ENCODE data around the gene OR2T10.

The OR2T10 gene

DNA sequence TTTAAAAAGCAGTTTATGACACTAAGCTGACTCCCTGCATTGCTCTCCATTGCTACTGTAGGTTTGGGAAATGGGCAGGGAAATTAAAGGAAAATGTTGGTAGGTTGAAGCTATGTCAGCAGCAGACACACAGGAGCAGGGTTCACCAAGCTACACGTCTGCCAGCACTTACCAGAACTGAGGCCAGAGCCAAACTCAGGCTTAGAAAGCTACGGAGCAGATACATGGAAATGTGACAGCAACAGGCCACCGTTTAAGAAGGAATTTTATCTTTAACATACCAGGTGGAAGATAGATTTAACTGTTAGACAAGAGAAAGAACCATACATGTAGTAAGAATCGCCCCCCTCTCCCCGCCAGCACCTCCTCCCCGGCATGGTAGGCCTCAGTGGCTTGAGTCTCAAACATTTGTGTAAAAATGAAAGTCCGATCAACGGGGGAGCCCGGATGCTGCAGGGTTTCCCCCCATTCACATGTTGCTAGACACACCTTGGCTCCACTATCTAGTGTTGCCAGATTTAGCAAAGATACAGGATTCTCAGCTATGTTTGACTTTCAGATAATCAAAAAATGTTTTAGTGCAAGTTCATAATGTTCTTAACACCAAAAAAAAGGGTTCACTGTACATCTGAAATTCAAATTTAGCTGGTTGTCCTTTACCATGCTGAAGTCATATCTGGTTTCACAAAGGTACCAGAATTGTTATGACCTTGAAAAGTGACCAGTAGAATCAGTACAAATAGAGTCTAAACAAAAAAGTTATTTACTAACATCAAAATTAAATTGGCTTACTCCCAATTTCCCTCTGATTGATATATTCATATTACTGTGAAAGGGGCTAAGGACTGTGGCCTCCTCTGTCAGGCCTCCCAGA, 30.7 kb upstream of the OR2T10 start:
- Histone ChIP-seq H3K4me2 (no peak overlapping the region), H3K4me3 (no peak overlapping the region), H3K9me3 (replicated peaks in 1 of 11) (no peaks in the 10 kb centered on the region), H4K20me1 (no peaks in the 10 kb centered on the region), H3K9ac (no peak overlapping the region), H3K27ac (no peak overlapping the region), H3K4me1 (peaks cover 0 to 9% (median 3%) of the 10 kb centered on the region in 10 experiments; a peak in 6 of 20 replicates), H3K36me3 (no peaks in the 10 kb centered on the region), H3K27me3 (no peaks in the 10 kb centered on the region)
- TF ChIP-seq Cebpa-rat (IDR thresholded peaks at IDR 0.05) = no peak

DNA sequence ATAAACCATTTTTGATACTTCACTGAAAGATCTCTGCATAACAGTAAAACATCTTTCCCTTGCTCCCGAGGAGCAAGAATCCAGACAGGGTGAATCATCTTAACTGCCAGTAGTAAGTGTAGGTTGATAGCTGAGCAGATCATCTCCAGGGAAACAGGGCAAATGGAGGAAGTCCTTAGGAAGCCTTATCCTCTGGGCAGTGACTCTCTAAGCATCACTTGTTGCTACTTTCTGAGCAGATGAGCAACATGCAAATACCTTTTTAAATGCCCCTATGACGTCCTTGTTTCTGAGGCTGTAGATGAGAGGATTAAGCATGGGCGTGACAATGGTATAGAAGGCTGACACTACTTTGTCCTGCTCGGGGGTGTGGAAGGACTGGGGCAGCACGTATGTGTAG, 28.5 kb upstream of the OR2T10 start:
- Histone ChIP-seq H3K9me3 (replicated peaks in 1 of 11) (no peaks in the 10 kb centered on the region), H3K4me3 (no peak overlapping the region)

GRCh38 chr1:248625166-248625565, 27.7 kb upstream of the OR2T10 start:
- Histone ChIP-seq H3K27ac (no peak overlapping the region), H3K36me3 (no peaks in the 10 kb centered on the region), H3K4me2 (no peak overlapping the region), H4K20me1 (no peaks in the 10 kb centered on the region), H3K27me3 (no peaks in the 10 kb centered on the region), H3K9me3 (replicated peaks in 1 of 11) (no peaks in the 10 kb centered on the region), H3K9ac (no peak overlapping the region), H3K4me1 (no peaks in the 10 kb centered on the region), H3K4me3 (no peak overlapping the region)
- no peak for TF ChIP-seq Cebpa-rat (IDR thresholded peaks at IDR 0.05)

More for the DNA sequence above, 28.5 kb upstream of the OR2T10 start:
- Histone ChIP-seq H3K4me2 (no peak overlapping the region), H3K4me1 (no peaks in the 10 kb centered on the region), H3K36me3 (no peaks in the 10 kb centered on the region), H3K27me3 (no peaks in the 10 kb centered on the region), H3K27ac (no peak overlapping the region), H4K20me1 (no peaks in the 10 kb centered on the region), H3K9ac (no peak overlapping the region; a peak in 1 of 22 replicates)
- no peak for TF ChIP-seq Cebpa-rat (IDR thresholded peaks at IDR 0.05)

DNA sequence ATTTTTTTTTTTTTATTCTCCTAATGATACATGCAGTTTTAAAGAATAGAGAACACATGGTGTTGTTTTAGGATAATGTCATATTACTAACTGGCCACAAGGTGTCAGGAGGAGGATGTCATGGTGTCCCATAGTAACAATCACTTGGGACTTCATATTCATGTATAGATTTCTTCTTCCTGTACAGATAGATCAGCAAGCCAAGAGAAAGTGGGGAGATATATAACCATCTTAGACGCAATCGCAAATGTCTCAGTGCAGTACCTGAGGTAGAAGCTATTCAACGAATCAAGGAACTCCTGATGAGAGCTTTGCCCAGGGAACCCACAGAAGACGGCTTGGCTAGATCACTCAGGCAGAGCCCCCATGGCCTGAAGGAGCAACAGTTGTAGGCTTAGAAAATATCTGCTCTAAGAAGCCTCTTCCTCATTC, 25.1 kb upstream of the OR2T10 start:
- 0 out of 20 replicates have a peak, but pooled peaks cover 0 to 5% (median 0%) of the 10 kb centered on the region in 10 experiments for H3K4me1 ChIP-seq
- H3K4me3 ChIP-seq = no peak overlapping the region
- H3K9me3 ChIP-seq (replicated peaks in 1 of 11) = no peaks in the 10 kb centered on the region
- no peak overlapping the region for H3K9ac ChIP-seq
- no peaks in the 10 kb centered on the region for H3K36me3 ChIP-seq
- no peaks in the 10 kb centered on the region for H4K20me1 ChIP-seq
- H3K4me2 ChIP-seq = no peak overlapping the region
- no peak for TF ChIP-seq Cebpa-rat (IDR thresholded peaks at IDR 0.05)
- no peaks in the 10 kb centered on the region for H3K27me3 ChIP-seq
- no peak overlapping the region for H3K27ac ChIP-seq

- Histone ChIP-seq H3K27ac (no peak overlapping the region), H3K4me1 (0 out of 20 replicates have a peak, but pooled peaks cover 0 to 5% (median 0%) of the 10 kb centered on the region in 10 experiments), H3K9ac (no peak overlapping the region), H3K36me3 (no peaks in the 10 kb centered on the region), H3K9me3 (replicated peaks in 1 of 11) (no peaks in the 10 kb centered on the region), H4K20me1 (no peaks in the 10 kb centered on the region), H3K4me2 (no peak overlapping the region), H3K4me3 (no peak overlapping the region), H3K27me3 (no peaks in the 10 kb centered on the region)
- no peak for TF ChIP-seq Cebpa-rat (IDR thresholded peaks at IDR 0.05)
These were observed 24.3 kb upstream of the OR2T10 start for GRCh38 chr1:248621770-248622169.

GRCh38 chr1:248618878-248619277, 21.4 kb upstream of the OR2T10 start:
- H3K36me3 ChIP-seq = no peaks in the 10 kb centered on the region
- 0 out of 20 replicates have a peak, but pooled peaks cover 0 to 5% (median 0%) of the 10 kb centered on the region in 10 experiments for H3K4me1 ChIP-seq
- no peaks in the 10 kb centered on the region for H3K27me3 ChIP-seq
- H4K20me1 ChIP-seq = no peaks in the 10 kb centered on the region
- no peak overlapping the region for H3K4me2 ChIP-seq
- TF ChIP-seq Cebpa-rat (IDR thresholded peaks at IDR 0.05) = no peak
- no peak overlapping the region for H3K27ac ChIP-seq
- H3K9ac ChIP-seq = no peak overlapping the region
- H3K9me3 ChIP-seq (replicated peaks in 1 of 11) = no peaks in the 10 kb centered on the region
- no peak overlapping the region for H3K4me3 ChIP-seq

- H3K9ac ChIP-seq = no peak overlapping the region
- H3K9me3 ChIP-seq (replicated peaks in 1 of 11) = no peaks in the 10 kb centered on the region
- H4K20me1 ChIP-seq = no peaks in the 10 kb centered on the region
- no peaks in the 10 kb centered on the region for H3K36me3 ChIP-seq
- H3K27me3 ChIP-seq = no peaks in the 10 kb centered on the region
- H3K4me3 ChIP-seq = no peak overlapping the region
- TF ChIP-seq Cebpa-rat (IDR thresholded peaks at IDR 0.05) = no peak
- H3K27ac ChIP-seq = no peak overlapping the region
- 0 out of 20 replicates have a peak, but pooled peaks cover 0 to 5% (median 0%) of the 10 kb centered on the region in 10 experiments for H3K4me1 ChIP-seq
- no peak overlapping the region for H3K4me2 ChIP-seq
These were observed 20.6 kb upstream of the OR2T10 start for GRCh38 chr1:248618119-248618518.

GRCh38 chr1:248613742-248614141, 16.2 kb upstream of the OR2T10 start:
- Histone ChIP-seq H3K36me3 (no peaks in the 10 kb centered on the region), H3K4me1 (0 out of 20 replicates have a peak, but pooled peaks cover 0 to under 1% (median 0%) of the 10 kb centered on the region in 10 experiments), H3K4me2 (no peak overlapping the region), H4K20me1 (no peaks in the 10 kb centered on the region), H3K27me3 (no peaks in the 10 kb centered on the region), H3K4me3 (no peak overlapping the region), H3K9me3 (replicated peaks in 1 of 11) (no peaks in the 10 kb centered on the region), H3K9ac (no peak overlapping the region), H3K27ac (no peak overlapping the region)
- no peak for TF ChIP-seq Cebpa-rat (IDR thresholded peaks at IDR 0.05)

DNA sequence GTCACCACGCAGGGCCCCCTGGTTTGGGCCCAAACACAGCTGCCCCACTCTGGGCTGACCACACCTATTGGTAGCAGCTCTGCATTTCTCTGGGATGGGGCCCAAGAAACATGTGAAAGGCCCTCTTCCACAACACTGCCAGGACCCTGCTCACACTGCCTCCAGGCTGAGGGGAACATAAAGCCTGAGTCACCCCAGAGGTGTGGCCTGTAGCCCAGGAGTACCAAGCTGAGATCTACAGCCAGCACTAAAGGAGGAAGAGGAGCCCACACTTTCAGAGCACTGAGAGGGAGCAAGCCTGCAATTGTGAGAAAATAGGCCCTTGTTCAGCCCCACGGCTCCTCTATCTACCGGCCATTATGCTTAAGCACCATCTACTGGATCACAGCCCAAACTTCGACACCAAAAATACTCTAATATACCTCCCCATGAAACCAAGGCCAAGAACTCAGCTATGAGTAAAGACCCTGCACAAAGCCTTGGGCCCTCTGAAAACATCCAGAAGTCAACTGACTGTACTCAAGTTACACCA, 14.4 kb upstream of the OR2T10 start:
- H3K4me3 ChIP-seq = no peak overlapping the region
- no peak overlapping the region for H3K4me2 ChIP-seq
- no peak overlapping the region for H3K9ac ChIP-seq
- no peaks in the 10 kb centered on the region for H4K20me1 ChIP-seq
- H3K27ac ChIP-seq = no peak overlapping the region
- TF ChIP-seq Cebpa-rat (IDR thresholded peaks at IDR 0.05) = no peak
- no peaks in the 10 kb centered on the region for H3K27me3 ChIP-seq
- no peaks in the 10 kb centered on the region for H3K36me3 ChIP-seq
- H3K4me1 ChIP-seq = no peaks in the 10 kb centered on the region
- H3K9me3 ChIP-seq (replicated peaks in 1 of 11) = no peaks in the 10 kb centered on the region

All from BLaER1 treated with 17β-estradiol and CSF1 and Interleukin-3, amounts not matched to agents 10 nM and 100 nM (cell line).